Measurements from ENCODE around the gene TASL. TPM values are rescaled to one million over a fixed set of nuclear protein-coding genes. Genes with fewer than 3 reads are reported as not detected.

The TASL gene
- total RNA-seq, 2 donors from 2014 or later, result not detected

DNA sequence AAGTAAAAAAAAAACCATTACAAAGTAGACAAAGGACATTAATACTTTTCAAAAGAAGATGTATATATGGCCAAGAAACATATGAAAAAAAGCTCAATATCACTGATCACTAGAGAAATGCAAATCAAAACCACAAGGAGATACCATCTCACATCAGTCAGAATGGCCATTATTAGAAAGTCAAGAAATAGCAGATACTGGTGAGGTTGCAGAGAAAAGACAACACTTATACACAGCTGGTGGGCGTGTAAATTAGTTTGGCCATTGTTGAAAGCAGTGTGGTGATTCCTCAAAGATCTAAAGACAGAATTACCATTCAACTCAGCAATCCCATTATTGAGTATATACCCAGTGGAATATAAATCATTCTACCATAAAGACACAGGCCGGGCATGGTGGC, 39.3 kb downstream of the TASL start:
- H3K9me3 Mint-ChIP-seq, result peaks cover 3% of the 10 kb centered on the region
- no peak overlapping the region for H3K27ac Mint-ChIP-seq
- TF ChIP-seq, protein P1, sequence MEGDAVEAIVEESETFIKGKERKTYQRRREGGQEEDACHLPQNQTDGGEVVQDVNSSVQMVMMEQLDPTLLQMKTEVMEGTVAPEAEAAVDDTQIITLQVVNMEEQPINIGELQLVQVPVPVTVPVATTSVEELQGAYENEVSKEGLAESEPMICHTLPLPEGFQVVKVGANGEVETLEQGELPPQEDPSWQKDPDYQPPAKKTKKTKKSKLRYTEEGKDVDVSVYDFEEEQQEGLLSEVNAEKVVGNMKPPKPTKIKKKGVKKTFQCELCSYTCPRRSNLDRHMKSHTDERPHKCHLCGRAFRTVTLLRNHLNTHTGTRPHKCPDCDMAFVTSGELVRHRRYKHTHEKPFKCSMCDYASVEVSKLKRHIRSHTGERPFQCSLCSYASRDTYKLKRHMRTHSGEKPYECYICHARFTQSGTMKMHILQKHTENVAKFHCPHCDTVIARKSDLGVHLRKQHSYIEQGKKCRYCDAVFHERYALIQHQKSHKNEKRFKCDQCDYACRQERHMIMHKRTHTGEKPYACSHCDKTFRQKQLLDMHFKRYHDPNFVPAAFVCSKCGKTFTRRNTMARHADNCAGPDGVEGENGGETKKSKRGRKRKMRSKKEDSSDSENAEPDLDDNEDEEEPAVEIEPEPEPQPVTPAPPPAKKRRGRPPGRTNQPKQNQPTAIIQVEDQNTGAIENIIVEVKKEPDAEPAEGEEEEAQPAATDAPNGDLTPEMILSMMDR (conservative IDR thresholded peaks at IDR 0.05), result no peak
- peaks cover 4% of the 10 kb centered on the region for H3K4me1 Mint-ChIP-seq
- H3K4me3 Mint-ChIP-seq, result no peak overlapping the region
- H3K27me3 Mint-ChIP-seq (ENCODE audit: insufficient read depth), result no peaks in the 10 kb centered on the region
- no peak for DNase-seq
- H3K36me3 ChIP-seq (ENCODE audit: control insufficient read depth, insufficient read depth, low read length), result no peaks in the 10 kb centered on the region
- 100% methylated on average over 2 of the region's 2 CpGs; no CpG with 5 or more reads in 1 of the 2 experiments for WGBS, 2 experiments (ENCODE audit: insufficient coverage in 1 of 2, insufficient read length in 1 of 2)
- no peaks in the 10 kb centered on the region for H3K4me1 ChIP-seq (ENCODE audit: control insufficient read depth, insufficient read depth, low read length)
- no peak overlapping the region for H3K27ac ChIP-seq (ENCODE audit: low read depth, low read length)
- no peaks in the 10 kb centered on the region for H3K9me3 ChIP-seq (ENCODE audit: control insufficient read depth, low read length)
- H3K9ac ChIP-seq (ENCODE audit: extremely low read depth, low read length, poor library complexity, severe bottlenecking), result no peak overlapping the region
- no peaks in the 10 kb centered on the region for H3K36me3 Mint-ChIP-seq (ENCODE audit: low read depth)
- no peaks in the 10 kb centered on the region for H3K27me3 ChIP-seq (ENCODE audit: control insufficient read depth, insufficient read depth, low read length, poor library complexity, severe bottlenecking)
- no peak overlapping the region for H3K4me3 ChIP-seq (ENCODE audit: low read length)

GRCh38 chrX:30533835-30534234, 43.7 kb downstream of the TASL start:
- H3K4me3 Mint-ChIP-seq, result no peak overlapping the region
- no peaks in the 10 kb centered on the region for H3K27me3 ChIP-seq (ENCODE audit: control insufficient read depth, insufficient read depth, low read length, poor library complexity, severe bottlenecking)
- H3K4me3 ChIP-seq (ENCODE audit: low read length), result no peak overlapping the region
- H3K36me3 ChIP-seq (ENCODE audit: control insufficient read depth, insufficient read depth, low read length), result no peaks in the 10 kb centered on the region
- H3K9me3 Mint-ChIP-seq, result peaks cover 3% of the 10 kb centered on the region
- no peaks in the 10 kb centered on the region for H3K27me3 Mint-ChIP-seq (ENCODE audit: insufficient read depth)
- no peaks in the 10 kb centered on the region for H3K9me3 ChIP-seq (ENCODE audit: control insufficient read depth, low read length)
- H3K27ac ChIP-seq (ENCODE audit: low read depth, low read length), result no peak overlapping the region
- WGBS, 2 experiments (ENCODE audit: insufficient coverage in 1 of 2, insufficient read length in 1 of 2), result 91% methylated on average over 1 of the region's 1 CpG; no CpG with 5 or more reads in 1 of the 2 experiments
- no peaks in the 10 kb centered on the region for H3K4me1 ChIP-seq (ENCODE audit: control insufficient read depth, insufficient read depth, low read length)
- DNase-seq, result no peak
- peaks cover 4% of the 10 kb centered on the region for H3K4me1 Mint-ChIP-seq
- TF ChIP-seq, protein P1 (conservative IDR thresholded peaks at IDR 0.05), result no peak
- H3K27ac Mint-ChIP-seq, result no peak overlapping the region
- H3K36me3 Mint-ChIP-seq (ENCODE audit: low read depth), result no peaks in the 10 kb centered on the region
- no peak overlapping the region for H3K9ac ChIP-seq (ENCODE audit: extremely low read depth, low read length, poor library complexity, severe bottlenecking)

GRCh38 chrX:30533266-30533665, 44.3 kb downstream of the TASL start:
- H3K9me3 Mint-ChIP-seq, result peaks cover 4% of the 10 kb centered on the region
- no peak overlapping the region for H3K4me3 Mint-ChIP-seq
- H3K27ac Mint-ChIP-seq, result no peak overlapping the region
- no peak for DNase-seq
- H3K4me3 ChIP-seq (ENCODE audit: low read length), result no peak overlapping the region
- no peak overlapping the region for H3K27ac ChIP-seq (ENCODE audit: low read depth, low read length)
- H3K4me1 Mint-ChIP-seq, result peaks cover 4% of the 10 kb centered on the region
- TF ChIP-seq, protein P1 (conservative IDR thresholded peaks at IDR 0.05), result no peak
- no peaks in the 10 kb centered on the region for H3K36me3 Mint-ChIP-seq (ENCODE audit: low read depth)
- H3K9ac ChIP-seq (ENCODE audit: extremely low read depth, low read length, poor library complexity, severe bottlenecking), result no peak overlapping the region
- H3K4me1 ChIP-seq (ENCODE audit: control insufficient read depth, insufficient read depth, low read length), result no peaks in the 10 kb centered on the region
- H3K27me3 Mint-ChIP-seq (ENCODE audit: insufficient read depth), result no peaks in the 10 kb centered on the region
- no peaks in the 10 kb centered on the region for H3K27me3 ChIP-seq (ENCODE audit: control insufficient read depth, insufficient read depth, low read length, poor library complexity, severe bottlenecking)
- no peaks in the 10 kb centered on the region for H3K9me3 ChIP-seq (ENCODE audit: control insufficient read depth, low read length)
- 87% methylated on average over 2 of the region's 2 CpGs; no CpG with 5 or more reads in 1 of the 2 experiments for WGBS, 2 experiments (ENCODE audit: insufficient coverage in 1 of 2, insufficient read length in 1 of 2)
- H3K36me3 ChIP-seq (ENCODE audit: control insufficient read depth, insufficient read depth, low read length), result no peaks in the 10 kb centered on the region

Data from endodermal cell (in vitro differentiated cells).